Right renal pelvis (tissue), 4 donors: ENCODE results near the gene GJE1. TPM values are rescaled to one million over a fixed set of nuclear protein-coding genes. Genes with fewer than 3 reads are reported as not detected.

Source experiments
- DNase-seq, 4 donors: peaks; one replicate each; pipeline ENCODE4 v3.0.0-alpha.2; 2013; ENCODE audit warnings: low read depth in 4 of 4, low spot score in 3 of 4, missing footprints in 1 of 4
- polyA plus RNA-seq, 4 donors: library from polyadenylated mRNA; unstranded; fragments of 120-200 nt; gene quantifications; one replicate each; pipeline ENCODE4 v1.2.1, GENCODE V29; 2013; ENCODE audit not compliant: insufficient read length in 4 of 4

Gene GJE1
- polyA plus RNA-seq, 4 donors: not detected

- DNase-seq: no peak
These were observed 30.1 kb downstream of the GJE1 start for GRCh38 chr6:142162780-142163179.

DNA sequence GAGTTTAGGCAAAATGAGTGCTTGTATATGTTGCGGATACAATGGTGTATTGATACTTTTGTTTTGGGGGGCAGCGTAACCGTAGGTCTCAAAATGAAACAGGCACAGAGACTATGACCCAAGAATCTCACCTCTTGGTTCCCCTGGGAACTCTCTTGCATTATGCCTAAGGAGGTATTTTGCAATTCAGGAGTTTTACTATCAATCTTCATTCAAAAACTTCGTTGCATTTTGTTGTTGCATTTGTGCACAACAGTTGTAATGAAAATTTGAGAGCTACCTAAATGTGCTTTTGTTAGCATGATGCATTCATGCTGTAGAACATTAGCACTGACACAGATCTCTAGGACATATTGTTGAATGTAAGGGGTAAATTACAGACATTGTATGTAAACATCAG is 32.5 kb downstream of the GJE1 start:
- no peak for DNase-seq

DNA sequence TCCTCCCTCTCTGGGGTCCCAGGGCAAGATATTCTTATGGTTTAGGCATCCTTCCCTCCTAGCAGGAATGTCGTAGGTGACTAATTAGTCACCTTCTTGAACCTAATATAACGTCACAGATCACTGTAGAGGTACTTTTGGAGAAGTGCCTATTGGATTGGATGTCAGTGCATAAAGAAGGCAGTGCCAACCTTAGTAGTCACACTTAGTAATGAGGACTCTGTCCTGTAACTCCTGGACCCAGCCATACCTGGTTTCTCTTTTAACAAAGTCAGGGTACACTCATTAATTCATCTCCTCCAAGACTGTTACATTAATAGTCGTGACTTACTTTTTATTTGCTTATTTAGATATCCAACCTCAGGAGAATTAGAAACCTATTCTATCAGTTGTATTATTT is 34.3 kb downstream of the GJE1 start:
- DNase-seq: no peak

GRCh38 chr6:142167486-142167885 is 34.8 kb downstream of the GJE1 start:
- DNase-seq: no peak

DNA sequence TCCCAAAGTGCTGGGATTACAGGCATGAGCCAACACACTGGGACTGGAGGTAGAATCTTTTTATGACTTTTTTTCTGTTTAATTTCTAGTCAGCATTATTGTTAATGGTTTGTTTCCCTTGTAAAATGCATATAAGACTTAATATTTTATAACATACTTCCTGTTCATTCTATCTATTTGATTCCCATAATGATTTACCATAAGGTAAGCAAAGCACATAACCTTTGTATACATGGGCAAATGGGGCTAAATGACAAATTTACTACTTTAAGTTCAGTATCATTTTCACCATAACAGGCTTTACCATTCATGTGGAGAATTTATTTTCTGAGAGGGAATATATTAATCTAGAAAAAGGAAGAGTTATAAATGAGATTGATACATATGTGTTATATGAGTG is 38.6 kb downstream of the GJE1 start:
- no peak for DNase-seq

DNA sequence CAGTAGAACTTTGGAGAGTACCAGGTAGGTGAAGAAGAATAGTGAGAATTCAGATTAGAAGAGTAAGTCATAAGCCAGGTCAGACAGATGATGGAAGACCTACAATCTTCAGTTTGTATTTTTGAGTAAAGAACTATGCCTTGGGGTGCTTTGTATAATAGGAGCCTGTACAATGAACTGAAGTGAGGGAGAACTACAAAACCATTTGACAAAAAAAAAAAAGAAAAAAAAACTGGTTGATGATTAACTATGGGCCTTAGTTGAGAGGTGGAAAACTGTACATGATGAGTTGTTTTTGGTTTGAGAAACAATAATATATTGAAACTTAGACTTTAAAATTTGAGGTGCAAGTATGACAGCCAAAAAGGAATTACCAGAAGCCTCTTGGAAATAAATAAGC is 40.0 kb downstream of the GJE1 start:
- no peak for DNase-seq

DNA sequence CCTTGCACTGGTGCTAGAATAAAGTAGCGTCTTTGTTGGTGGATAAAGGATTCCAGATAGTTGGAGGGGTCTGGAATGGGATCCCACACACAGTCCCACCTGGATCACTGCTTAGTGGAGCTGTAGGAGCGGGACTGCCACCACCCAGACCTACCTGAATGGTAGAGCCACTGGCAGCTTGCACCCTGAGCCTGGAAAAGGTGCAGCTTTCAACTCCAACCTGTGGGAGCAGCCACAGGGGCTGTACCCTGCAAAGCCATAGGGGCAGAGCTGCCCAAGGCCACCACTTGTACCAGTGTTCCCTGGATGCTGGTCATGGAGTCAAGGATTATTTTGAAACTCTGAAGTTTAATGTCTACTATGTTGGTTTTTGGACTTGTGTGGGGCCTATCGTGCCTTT is 41.3 kb downstream of the GJE1 start:
- DNase-seq: no peak

DNA sequence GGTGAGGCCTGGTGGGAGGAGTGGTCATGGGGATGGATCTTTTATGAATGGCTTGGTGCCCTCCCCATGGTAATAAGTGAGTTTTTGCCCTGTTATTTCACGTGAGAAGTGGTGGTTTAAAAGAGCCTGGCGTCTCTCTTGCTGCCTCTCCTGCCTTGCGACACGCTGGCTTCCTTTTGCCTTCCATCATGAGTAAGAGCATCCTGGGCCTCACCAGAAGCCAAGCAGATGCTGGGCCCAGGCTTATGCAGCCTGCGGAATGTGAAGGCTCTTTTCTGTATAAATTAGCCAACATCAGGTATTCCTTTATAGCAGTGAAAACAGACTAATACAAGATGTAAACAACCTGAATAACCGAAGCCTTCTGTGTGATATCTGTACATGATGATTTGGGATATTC is 42.0 kb downstream of the GJE1 start:
- no peak for DNase-seq

DNA sequence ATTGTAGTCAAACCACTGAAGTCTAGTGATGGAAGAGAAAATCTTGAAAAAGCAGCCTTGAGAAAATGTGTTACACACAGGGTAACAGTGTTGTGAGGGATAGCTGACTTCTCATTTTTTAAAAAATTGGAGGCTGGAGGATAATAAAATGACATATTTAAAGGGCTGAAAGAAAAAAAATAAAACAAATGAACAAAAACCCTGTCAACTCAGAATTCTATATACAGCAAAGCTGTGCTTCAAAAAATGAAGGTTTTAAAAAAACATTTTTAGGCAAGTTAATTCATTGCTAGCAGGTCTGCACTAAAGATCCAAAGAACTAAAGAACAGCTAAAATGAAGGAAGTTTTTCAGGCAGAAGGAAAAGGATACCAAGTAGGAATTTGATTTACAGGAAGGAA is 45.4 kb downstream of the GJE1 start:
- DNase-seq: no peak

DNA sequence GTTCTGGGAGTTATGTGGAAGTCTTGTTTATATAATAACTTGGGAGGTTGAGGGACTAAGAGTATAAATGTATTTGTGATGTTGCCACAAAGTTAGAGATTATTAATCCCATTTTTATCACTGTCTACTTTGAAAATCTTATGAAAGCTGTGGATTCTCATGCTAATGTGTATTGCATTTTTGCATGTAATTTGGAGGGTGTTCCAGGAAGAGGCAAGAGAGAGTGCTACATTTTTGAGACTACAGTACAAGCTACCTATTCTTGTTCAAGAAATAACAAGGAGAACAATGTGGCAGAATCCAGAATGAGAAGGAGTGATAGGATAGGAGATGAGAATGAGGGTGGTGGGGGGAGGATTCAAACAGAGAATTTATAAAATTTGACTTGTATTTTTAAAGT is 49.3 kb downstream of the GJE1 start:
- DNase-seq: no peak

DNA sequence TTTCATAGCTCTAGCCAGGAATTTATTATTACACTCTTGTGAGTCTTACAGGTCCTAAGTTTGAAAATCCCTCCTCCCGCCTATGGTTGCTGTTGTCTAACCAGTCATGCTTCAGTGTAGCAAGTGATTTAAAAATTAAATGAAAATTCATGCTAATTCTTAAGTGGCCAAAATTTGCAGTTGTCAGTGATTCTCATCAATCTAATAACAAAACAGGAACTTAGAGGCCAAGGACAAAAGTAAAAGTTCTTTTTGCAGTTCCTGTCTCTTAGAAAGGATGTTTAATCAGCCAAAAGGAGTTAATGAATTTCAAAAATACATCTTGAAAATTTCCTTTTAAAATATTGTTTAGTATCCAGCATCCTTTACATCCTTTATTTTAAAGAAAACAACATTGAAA is 50.6 kb downstream of the GJE1 start:
- DNase-seq: no peak

- DNase-seq: no peak
These were observed 51.6 kb downstream of the GJE1 start for GRCh38 chr6:142184307-142184706.

Other genes with a start within 250 kb of the GJE1 start
- under 1 TPM; 0.21 to 0.44 (median 0.30) TPM for gene NMBR, start 14.2 kb downstream of the GJE1 start, polyA plus RNA-seq
- 10 to 100 TPM; 74.6 to 90.1 (median 84.2) TPM for gene VTA1, start 14.3 kb downstream of the GJE1 start, polyA plus RNA-seq
- gene ADGRG6, start 169.1 kb downstream of the GJE1 start, polyA plus RNA-seq: 10 to 100 TPM; 31.5 to 38.3 (median 32.4) TPM